Stimulated activated CD4-positive, alpha-beta T cell treated with anti-CD3 and anti-CD28 coated beads, Interleukin-2, amount 100 ng/mL, for 48 hours (primary cell): ENCODE data around the gene TMEM100.
"Not testable (repeated sequence)": the region's sequence is repeated elsewhere in the genome, so short reads cannot be mapped to it uniquely, and the experiment has no call there.

Source experiments
- DNase-seq, 2 donors: peaks; one replicate each; pipeline ENCODE4 v3.0.0-alpha.2; 2020

The TMEM100 gene

GRCh38 chr17:55683550-55684315 is 38.9 kb downstream of the TMEM100 start:
- DNase-seq = no peak

- no peak for DNase-seq
Measured at GRCh38 chr17:55681342-55681700, 41.3 kb downstream of the TMEM100 start.

- no peak for DNase-seq
Measured at GRCh38 chr17:55680686-55681341, 41.9 kb downstream of the TMEM100 start.

GRCh38 chr17:55677446-55677845 is 45.2 kb downstream of the TMEM100 start:
- no peak for DNase-seq

- no peak for DNase-seq
Measured at GRCh38 chr17:55676274-55676673, 46.4 kb downstream of the TMEM100 start.

GRCh38 chr17:55673743-55674506 is 48.7 kb downstream of the TMEM100 start:
- no peak for DNase-seq

GRCh38 chr17:55672585-55673501 is 49.8 kb downstream of the TMEM100 start:
- DNase-seq = no peak

GRCh38 chr17:55672010-55672409 is 50.7 kb downstream of the TMEM100 start:
- DNase-seq = not testable (repeated sequence)
